ENCODE measurements around the gene PALB2. TPM values are rescaled to one million over a fixed set of nuclear protein-coding genes. Genes with fewer than 3 reads are reported as not detected.

PALB2 gene
- total RNA-seq, 1 experiment from 2014 or later: 19.1 TPM

- intact Hi-C loops (cut with micrococcal nuclease; ENCODE audit: unreplicated experiment): no loop called here
Measured at GRCh38 chr16:23564575-23565363, 76.3 kb downstream of the PALB2 start.

GRCh38 chr16:23563186-23563585 lies 77.9 kb downstream of the PALB2 start:
- Histone ChIP-seq H3K4me1 (replicated peaks; ENCODE audit: insufficient read depth) (peaks cover 13% of the 10 kb centered on the region), H3K4me2 (no peak overlapping the region), H3K9me3 (ENCODE audit: insufficient read depth, low read depth) (no peaks in the 10 kb centered on the region), H4K20me1 (ENCODE audit: insufficient read depth) (peaks cover 18% of the 10 kb centered on the region), H3K9me2 (ENCODE audit: insufficient read depth) (no peaks in the 10 kb centered on the region), H3F3A (ENCODE audit: insufficient read depth, low read depth) (no peaks in the 10 kb centered on the region), H3K4me3 (no peak overlapping the region), H3K36me3 (ENCODE audit: low read depth) (peaks cover 52% of the 10 kb centered on the region), H3K27ac (no peak overlapping the region), H3K27me3 (ENCODE audit: insufficient read depth, low read depth) (no peaks in the 10 kb centered on the region), H3K79me2 (ENCODE audit: low read depth) (peaks cover 33% of the 10 kb centered on the region), H2AFZ (no peak overlapping the region)
- intact Hi-C loops (cut with micrococcal nuclease; ENCODE audit: unreplicated experiment): no loop called here
- ChIA-PET POLR2A (ENCODE audit: unreplicated experiment) (no interaction called here), CTCF (no interaction called here)
- no TSS peak for BruUV-seq (replicated peaks)
- TF ChIP-seq CTCF (conservative IDR thresholded peaks at IDR 0.05) (no peak), EZH2 (IDR thresholded peaks at IDR 0.05; ENCODE audit: low read depth) (no peak)
- DNase-seq: no peak

More at GRCh38 chr16:23564575-23565363, 76.3 kb downstream of the PALB2 start:
- no peak for DNase-seq
- H3K9me3 ChIP-seq (ENCODE audit: insufficient read depth, low read depth): no peaks in the 10 kb centered on the region
- TF ChIP-seq CTCF (conservative IDR thresholded peaks at IDR 0.05) (no peak), EZH2 (IDR thresholded peaks at IDR 0.05; ENCODE audit: low read depth) (no peak)
- peaks cover 50% of the 10 kb centered on the region for H3K36me3 ChIP-seq (ENCODE audit: low read depth)
- H3K4me2 ChIP-seq: no peak overlapping the region
- no peak overlapping the region for H3K27ac ChIP-seq
- ChIA-PET POLR2A (ENCODE audit: unreplicated experiment) (no interaction called here), CTCF (no interaction called here)
- H3F3A ChIP-seq (ENCODE audit: insufficient read depth, low read depth): no peaks in the 10 kb centered on the region
- H3K4me1 ChIP-seq (replicated peaks; ENCODE audit: insufficient read depth): no peaks in the 10 kb centered on the region
- H2AFZ ChIP-seq: no peak overlapping the region
- H4K20me1 ChIP-seq (ENCODE audit: insufficient read depth): peaks cover 12% of the 10 kb centered on the region; the same call in 1 of the 2 replicates
- peaks cover 17% of the 10 kb centered on the region; the same call in 1 of the 2 replicates for H3K79me2 ChIP-seq (ENCODE audit: low read depth)
- H3K4me3 ChIP-seq: no peak overlapping the region
- H3K27me3 ChIP-seq (ENCODE audit: insufficient read depth, low read depth): no peaks in the 10 kb centered on the region
- no TSS peak for BruUV-seq (replicated peaks)
- H3K9me2 ChIP-seq (ENCODE audit: insufficient read depth): no peaks in the 10 kb centered on the region

GRCh38 chr16:23562505-23562904 lies 78.6 kb downstream of the PALB2 start:
- H3K4me1 ChIP-seq (replicated peaks; ENCODE audit: insufficient read depth): peaks cover 13% of the 10 kb centered on the region
- H3K27me3 ChIP-seq (ENCODE audit: insufficient read depth, low read depth): no peaks in the 10 kb centered on the region
- no peak for TF ChIP-seq EZH2 (IDR thresholded peaks at IDR 0.05; ENCODE audit: low read depth)
- no peak for TF ChIP-seq CTCF (conservative IDR thresholded peaks at IDR 0.05)
- intact Hi-C loops (cut with micrococcal nuclease; ENCODE audit: unreplicated experiment): no loop called here
- no peak overlapping the region for H3K27ac ChIP-seq
- no peak overlapping the region for H3K4me2 ChIP-seq
- no peak for DNase-seq
- CTCF ChIA-PET: no interaction called here
- peaks cover 50% of the 10 kb centered on the region for H3K36me3 ChIP-seq (ENCODE audit: low read depth)
- H3K9me2 ChIP-seq (ENCODE audit: insufficient read depth): no peaks in the 10 kb centered on the region
- no peaks in the 10 kb centered on the region for H3K9me3 ChIP-seq (ENCODE audit: insufficient read depth, low read depth)
- peaks cover 18% of the 10 kb centered on the region for H4K20me1 ChIP-seq (ENCODE audit: insufficient read depth)
- no TSS peak for BruUV-seq (replicated peaks)
- peaks cover 38% of the 10 kb centered on the region for H3K79me2 ChIP-seq (ENCODE audit: low read depth)
- no peak overlapping the region for H2AFZ ChIP-seq
- no peak overlapping the region for H3K4me3 ChIP-seq
- no peaks in the 10 kb centered on the region for H3F3A ChIP-seq (ENCODE audit: insufficient read depth, low read depth)
- POLR2A ChIA-PET (ENCODE audit: unreplicated experiment): no interaction called here
